ENCODE measurements around the gene MCTP1.
"Not testable (repeated sequence)": the region's sequence is repeated elsewhere in the genome, so short reads cannot be mapped to it uniquely, and the experiment has no call there.

The MCTP1 gene

DNA sequence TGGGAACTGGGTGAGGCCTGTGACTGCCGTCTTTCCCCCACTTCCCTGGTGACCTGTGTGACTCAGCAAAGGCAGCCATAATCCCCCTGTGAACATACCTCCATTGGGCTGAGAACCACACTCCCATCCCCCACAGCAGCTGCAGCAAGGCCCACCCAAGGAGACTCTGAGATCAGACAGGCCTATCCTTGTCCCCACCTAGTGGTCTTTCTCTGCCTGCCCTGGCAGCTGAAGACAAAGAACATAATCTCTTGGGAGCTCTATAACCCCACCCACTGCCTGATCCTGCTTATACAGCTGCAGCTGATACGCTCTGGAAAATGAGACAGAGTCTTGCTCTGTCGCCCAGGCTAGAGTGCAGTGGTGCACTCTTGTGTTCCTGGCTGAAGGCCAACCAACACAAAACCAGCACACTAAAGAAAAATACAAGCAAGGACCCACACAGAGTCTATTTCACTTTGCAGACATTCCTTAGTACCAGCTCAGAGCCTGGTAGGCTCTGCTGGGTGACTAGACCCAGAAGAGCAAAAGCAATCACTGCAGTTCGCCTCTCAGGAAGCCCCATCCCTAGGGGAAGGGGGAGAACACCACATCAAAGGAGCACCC is 106.7 kb downstream of the MCTP1 start:
- no peak for DNase-seq

DNA sequence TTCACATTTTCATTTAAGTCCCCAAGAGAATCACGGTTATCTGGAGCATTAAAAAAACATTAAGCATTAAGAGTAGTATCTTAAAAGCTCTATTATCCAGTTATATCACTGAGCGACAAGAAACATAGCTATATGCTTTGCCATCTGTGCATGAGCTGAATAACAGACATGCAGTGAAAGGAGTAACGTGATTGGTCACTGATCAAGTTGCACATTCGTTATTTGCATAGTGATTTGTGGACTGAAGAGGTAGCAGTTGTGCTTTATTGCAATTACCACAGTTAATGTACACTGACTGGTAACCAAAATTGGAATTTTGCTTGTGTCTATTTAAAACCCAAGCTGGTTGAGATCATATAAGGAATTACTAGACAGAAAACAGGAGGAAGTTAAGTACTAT is 107.4 kb downstream of the MCTP1 start:
- DNase-seq = no peak

DNA sequence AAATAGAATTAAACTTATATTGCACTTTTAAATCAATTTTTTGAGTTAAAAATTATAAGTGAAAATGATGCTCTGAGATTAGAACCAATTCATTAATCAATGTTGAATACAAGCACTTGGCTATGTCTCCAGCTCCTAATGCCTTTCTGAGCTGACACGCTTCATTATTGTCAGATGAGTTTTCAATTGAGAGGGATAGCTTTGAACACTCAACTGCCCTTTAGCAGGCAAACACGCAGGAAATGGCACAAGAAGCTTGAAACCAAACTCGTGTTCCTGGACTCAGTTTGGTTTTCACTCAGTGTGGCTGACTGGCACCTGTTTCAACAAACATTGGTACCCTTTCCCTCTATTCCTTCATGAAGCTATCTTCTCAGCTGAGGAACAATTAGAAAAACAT is 109.8 kb downstream of the MCTP1 start:
- no peak for DNase-seq

DNA sequence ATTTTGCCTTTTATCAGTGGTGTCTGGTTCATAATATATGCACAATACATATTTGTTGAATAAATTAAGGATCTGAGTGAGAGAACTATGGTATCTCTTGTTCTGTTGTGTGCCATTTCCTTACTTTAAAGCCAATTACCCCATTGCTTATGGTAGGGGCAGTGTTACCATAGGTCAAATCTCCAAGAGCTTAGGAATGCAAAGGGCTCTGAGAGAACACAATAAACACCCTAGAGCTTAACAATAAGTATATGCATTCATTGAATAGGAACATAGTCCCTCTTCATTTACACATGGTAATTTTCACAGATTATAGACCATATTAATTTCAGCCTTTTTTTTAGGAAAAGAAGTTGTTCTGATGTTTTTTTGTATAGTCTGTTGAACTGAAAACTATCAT is 112.2 kb downstream of the MCTP1 start:
- no peak for DNase-seq

DNA sequence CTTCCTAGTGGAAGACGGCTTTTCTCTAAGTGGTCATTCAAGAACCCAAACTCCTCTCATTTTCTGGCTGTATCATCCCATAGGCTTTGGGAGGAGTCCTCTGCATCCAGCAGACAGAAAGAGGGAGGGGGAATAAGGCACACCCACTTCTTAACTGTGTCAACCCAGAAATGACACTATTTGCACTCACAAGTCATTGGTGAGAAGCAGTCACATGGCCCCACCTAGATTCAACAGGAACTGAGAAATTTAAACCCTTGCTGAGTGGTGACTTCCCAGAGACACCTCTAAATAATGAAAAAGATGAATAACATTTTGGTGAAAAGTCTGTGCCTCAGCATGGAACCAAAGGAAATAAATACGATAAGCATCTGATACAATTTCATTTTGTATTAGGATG is 120.0 kb downstream of the MCTP1 start:
- DNase-seq = no peak

DNA sequence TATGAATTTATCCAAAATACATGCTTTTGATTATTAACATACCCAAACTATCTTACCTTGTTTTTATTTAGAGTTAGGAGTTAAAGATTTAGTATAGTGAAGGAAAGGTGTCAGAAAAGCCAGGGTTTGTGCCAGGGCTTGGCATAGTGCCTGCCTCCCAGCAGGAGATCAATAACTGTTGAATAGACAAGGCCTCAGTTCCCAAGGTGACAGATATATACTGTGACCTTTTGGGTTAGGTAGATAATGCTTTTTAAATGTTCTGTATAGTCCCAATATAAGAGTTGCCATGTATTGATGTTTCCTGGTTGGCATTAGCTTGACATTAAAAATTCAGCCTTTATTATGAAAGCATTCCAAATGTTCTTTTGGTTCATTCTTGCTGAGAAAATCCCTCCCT is 121.8 kb downstream of the MCTP1 start:
- DNase-seq = no peak

DNA sequence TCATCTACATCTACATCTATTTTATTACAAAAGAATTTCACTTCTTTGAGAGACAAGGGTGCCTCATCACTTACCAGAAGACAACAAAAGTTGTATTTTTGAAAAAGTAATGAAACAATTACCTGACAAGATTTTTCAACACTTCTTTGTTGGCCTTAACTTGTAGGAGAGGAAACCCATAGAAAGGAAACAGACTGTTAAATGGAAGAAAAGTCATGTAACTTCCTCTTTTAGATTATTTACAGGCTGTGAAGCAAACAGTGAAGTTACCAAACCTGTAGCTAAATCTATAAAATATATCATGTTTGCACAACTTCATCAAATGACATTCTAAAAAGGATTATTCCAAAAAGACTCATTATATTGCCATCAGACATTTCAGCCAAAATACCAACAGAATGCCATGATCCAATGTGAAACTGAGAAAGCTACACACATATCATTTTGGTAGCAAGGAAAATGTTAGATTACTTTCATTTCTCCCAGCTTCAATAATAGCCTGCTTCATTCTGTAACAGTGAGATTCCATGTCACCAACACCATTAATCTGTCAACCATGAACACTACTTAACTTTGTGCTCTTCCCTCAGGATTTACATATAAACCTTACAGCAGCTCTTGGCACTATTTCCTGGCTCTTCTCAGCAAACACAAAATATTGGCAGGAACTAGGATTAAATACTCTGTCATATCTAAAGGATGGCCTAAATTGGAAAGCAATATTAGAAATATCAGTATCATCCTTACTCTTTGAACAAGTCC is 122.5 kb downstream of the MCTP1 start:
- DNase-seq = no peak

DNA sequence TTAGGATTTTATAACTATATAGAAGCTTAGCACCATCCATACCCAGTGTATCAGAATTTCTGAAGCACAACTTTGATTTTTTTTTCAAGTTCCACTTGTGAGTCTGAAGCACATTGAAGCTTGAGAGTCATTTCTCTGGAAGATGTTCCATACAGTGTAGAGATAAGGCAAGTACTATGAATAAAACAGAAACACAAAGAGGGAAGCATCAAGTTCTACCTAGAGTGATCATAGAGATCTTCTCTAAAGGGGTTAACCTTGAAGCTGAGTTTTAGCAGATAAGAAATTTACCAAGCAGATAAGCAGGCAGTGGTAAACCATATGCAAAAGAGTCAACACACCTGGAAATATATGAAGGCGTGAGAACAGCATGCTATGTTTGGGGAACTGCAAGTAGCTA is 125.3 kb downstream of the MCTP1 start:
- no peak for DNase-seq

DNA sequence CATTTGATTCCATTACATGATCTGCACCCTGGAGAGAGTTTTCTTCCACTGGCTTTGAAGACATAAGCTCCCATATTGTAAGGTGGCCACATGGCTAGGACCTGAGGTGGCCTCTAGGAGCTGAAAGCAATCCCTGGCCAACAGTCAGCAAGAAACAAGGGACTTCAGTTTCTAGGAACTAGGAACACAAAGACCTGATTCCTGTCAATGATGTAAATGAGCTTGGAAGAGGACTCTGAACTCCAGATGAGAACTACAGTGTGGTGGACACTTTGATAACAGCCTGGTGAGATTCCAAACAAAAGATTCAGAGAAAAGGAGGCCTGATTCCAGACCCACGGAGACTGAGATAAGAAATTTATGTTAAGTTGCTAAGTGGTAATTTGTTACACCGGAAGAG is 129.0 kb downstream of the MCTP1 start:
- no peak for DNase-seq

DNA sequence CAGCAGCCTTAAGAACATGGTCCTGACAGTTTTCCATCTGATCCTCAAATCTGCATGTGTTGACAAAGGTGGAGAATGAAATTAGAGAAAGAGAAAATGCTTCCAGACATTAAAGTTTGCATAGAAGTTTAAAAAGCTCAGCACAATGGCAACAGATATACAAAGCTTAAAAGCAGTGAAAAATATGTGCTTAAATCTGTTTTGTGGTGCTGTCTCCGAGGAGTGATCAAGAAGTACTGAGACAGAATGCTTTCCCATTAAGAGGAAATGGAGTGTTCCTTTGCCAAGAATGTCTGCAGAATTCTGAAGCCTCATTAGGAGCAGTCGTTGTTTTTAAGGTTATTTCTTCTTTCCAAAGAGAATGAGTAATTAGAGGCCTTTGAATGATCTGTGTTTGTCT is 131.4 kb downstream of the MCTP1 start:
- DNase-seq = no peak

DNA sequence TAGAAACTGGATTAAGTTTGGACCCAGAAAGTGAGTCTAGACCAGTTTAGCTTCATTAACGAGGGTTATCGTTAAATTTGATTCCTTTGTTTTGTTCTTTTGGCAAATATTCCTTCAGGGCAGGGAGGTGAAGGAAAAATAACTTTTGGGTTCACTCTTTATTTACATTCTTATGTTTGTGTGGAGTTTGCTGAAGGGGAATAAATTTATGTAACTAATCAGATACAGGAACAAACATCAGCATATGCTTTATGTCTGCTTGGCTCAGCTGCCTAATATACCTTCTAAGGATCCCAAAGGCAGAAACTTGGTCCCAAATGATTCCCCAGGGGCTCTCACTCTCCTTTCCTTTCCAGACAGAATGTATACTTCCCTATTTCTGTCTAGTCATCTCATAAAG is 132.4 kb downstream of the MCTP1 start:
- no peak for DNase-seq

DNA sequence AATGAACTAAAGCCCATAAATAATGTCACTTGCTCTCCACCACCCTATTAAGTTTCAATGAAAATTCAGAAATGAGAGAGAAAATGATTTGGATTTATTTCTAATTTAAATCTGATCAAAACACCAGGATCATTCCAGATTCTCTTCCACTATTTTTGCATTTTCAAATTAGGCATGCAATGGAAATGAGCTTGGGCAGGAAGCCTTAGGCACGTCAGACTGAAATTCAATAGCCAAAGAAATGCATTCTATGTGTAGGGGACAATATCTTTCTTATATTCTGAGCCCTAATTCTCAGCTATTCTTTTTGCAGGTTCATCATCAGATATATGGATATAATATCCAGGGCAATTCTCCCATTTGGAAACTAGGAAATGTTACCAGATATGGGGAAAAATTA is 132.8 kb downstream of the MCTP1 start:
- DNase-seq = no peak

DNA sequence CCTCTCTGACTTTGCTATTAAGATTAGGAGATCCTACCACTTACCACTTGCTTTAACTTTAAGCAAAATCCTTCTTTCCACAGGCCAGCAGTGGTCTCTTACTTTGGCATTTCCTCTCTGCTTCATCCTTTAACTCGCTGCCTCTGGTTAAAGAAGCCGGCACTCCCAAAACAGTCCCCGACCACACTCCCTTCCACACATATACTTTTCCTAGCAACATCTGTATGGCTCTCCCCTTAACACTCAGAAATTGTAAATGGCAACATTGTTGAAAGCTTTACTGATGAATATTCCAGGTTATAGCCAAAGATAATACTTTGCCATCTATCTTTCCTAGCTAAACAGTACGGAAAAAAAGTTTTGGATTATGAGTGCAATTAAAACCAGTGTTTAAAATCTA is 133.2 kb downstream of the MCTP1 start:
- DNase-seq = no peak

DNA sequence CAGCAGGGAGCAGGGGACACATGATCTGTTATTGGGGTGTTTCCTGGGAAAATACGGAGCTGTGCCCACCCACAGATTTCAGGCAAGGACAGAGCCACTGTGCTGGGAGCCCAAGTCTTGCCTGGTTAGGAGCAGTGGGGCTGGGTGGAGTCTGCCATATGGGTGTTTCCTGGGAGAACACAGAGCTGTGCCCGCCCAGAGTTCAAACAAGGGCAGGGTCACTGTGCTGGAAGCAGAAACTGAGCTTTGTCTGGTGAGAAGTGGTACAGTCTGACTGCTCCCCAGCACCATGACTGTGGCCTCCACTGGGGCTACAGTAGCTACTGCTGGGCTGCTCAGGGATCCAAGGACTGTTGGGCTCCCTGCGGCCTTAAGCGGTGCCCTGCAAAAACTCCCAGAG is 135.5 kb downstream of the MCTP1 start:
- DNase-seq = no peak

DNA sequence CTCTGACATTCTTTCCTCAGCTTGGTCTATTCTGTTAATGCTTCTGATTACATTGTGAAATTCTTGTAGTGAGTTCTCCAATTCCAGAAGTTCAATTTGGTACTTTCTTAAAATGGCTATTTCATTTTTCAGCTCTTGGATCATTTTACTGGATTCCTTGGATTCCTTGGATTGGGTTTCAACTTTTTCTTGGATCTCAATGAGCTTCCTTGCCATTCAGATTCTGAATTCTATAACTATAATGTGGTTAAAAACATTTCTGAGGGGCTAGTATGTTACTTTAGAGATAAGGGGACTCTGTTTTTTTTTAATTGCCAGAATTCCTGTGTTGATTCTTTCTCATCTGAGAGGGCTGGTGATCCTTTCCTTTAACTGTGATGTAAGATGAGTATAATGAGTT is 136.4 kb downstream of the MCTP1 start:
- DNase-seq = no peak

DNA sequence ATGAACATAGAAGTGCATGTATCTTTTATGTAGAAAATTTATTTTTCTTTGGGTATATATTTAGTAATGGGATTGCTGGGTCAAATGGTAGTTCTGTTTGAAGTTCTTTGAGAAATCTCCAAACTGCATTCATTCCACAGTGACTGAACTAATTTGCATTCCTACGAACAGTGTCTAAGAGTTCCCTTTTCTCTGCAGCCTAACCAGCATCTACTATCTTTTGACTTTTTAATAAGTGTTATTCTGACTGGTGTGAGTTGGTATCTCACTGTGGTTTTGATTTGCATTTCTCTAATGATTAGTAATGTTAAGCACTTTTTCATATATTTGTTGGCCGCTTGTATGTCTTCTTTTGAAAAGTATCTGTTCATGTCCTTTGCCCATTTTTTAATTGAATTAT is 141.0 kb downstream of the MCTP1 start:
- not testable (repeated sequence) for DNase-seq

DNA sequence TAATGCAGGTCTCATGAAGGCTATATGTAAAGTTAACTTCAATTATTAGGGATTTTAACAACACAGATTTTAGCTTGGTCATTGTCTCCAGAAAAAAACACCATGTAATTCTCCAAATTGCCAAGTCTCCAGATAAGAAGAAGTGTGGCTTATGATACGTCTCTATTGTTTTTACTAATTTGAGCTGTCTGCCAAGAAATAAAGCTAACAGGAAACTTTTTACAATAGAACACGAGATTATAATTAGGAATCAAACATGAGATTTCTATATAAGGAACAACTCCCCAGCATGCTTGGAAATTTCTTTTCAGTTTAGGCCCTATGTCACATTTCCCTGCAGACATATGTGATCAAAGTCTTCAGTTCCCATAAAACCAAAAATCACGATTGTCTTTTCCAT is 142.7 kb downstream of the MCTP1 start:
- no peak for DNase-seq

DNA sequence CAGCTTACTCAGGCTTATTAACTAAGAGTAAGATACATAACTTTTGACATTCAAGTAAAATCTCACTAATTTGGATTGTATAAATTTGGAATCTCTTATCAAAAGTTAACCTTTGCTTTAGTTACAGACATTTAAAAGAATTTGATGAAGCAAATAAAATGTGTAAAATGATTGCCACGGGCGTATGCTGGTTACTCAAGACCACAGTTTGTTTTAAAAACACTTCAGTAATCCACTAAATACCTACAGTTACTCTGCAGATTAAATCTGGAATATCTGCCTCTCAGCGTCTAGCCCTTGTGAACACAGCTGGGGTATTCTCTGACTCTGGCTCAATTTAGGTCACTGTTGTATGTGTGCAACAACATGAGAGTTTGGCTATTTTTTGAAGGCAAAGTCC is 143.8 kb downstream of the MCTP1 start:
- DNase-seq = no peak

DNA sequence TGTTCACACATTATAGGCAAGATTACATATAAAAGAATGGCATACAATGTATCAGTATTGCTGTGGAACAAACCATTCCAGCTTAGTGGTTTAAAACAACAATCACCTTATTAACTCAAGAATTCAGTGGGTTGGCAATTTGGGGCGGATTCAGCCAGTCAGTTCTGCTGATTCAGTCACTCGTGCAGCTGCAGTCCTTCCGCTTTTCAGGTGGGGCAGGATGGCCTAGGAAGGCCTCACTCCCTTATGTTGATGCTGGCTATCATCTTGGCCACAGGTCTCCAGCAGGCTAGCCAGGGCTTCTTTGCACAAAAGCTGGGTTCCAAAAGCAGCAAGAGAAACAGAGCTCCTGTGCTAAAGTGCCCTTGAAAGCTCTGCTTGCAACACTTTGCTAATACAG is 150.6 kb downstream of the MCTP1 start:
- no peak for DNase-seq

DNA sequence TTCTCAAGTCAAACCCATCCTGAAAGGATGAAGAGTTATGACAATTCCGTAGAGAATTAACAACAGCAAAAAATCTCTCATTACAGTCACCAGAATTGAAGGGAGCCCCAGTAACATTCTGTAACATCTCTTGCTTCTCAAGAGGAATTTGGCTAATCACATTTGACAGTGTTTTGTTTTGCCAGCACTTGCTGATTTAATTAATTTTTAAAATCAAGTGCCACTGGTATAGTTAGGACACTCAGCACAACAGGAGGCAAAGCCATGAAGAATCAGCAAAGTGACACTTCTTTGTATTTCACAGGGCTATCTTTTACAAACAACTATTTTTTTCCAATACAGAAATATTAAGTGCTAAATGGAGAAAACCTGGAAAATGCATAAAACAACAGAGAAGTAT is 152.8 kb downstream of the MCTP1 start:
- no peak for DNase-seq

DNA sequence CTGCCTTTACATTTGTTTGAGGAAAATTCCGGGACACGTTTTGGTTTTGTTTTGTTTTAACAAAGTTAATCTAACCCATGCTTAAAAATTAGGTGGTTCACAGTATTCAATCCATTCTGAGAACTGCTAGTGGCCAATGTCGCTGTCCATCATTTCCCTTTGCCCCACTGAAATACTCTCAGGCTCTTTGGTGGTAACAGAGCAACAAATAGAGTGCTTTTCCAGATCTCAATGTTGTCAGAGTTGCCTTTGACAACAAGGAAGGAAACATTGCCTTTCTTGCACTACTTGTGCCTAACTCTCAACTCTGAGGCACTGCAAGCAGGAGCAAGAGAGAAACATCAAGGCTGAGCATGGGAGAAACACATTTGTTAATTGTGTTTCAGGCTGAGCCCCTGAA is 154.0 kb downstream of the MCTP1 start:
- DNase-seq = no peak

DNA sequence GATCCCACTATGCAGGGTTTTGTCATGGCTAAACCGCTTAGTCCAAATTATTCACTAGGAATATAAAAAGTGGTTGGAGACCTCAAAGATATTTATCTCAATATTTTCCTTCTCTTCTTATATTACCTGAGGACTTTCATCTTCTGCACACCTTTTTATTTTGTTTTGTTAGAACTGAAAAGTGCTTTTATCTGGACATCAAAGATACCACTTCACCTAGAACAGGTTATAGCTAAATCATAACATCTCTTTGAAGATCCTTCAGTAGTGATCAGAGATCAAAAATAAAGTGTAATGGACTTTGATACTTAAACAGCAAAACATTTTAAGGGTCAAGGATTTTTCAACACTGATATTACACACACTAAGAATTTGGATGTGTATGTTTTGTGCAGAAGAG is 160.2 kb downstream of the MCTP1 start:
- DNase-seq = no peak

DNA sequence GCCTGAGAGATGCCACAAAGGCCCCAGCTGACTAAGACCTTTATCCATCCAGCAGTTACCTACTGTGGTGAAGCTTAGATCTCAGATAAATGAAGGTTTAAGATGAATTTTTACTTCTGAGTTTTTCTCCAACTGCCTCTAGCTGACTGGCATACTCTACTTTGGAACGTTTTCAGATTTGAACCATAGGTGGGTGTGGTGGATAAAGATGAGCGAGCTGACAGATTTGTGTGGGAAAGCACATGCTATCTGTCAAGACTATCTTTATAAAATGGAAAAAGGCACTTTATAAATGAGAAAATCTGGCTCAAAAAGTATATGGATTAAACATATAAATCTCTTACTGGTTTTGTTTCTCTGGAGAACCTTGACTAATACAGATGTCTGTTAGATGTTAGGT is 160.8 kb downstream of the MCTP1 start:
- no peak for DNase-seq

DNA sequence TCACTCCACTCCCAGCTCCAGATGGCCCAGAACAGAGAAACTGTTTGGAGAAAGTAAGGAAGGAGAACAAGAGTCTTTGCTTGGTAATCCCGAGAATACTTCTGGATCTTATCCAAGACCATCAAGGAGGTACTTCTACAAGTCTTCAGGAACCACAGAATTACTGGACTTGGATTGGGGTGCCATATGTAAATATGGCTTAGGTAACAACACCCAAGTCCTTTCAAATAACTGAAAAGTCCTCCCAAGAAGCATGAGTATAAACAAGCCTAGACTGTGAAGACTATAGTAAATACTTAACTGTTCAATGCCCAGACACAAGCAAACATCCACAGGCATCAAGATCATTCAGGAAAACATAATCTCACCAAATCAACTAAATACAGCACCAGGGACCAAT is 170.0 kb downstream of the MCTP1 start:
- no peak for DNase-seq

DNA sequence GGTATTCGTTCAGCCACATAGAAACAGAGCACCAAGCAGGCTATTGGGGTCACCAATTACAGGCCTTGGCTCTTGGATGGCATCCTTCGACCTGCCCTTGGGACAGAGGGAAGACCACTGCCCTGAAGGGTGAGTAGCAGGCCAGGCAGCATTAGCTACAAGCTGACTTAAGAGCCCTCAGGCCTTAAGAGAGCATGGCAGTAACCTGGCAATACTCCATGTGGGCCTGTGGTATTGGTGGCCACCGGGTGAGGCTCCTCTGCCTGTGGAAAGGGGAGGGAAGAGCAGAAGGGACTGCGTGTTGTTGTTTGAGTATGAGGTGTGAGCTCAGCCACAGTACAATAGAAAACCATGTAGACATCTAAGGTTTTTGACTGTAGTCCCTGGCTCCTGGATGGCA is 170.6 kb downstream of the MCTP1 start:
- no peak for DNase-seq
